Measurements from ENCODE around the gene PAPLN. TPM values are rescaled to one million over a fixed set of nuclear protein-coding genes. Genes with fewer than 3 reads are reported as not detected.
A peak's percentile ranks its signal among the peaks of the same experiment; 100 is the strongest.

PAPLN gene
- total and polyA plus RNA-seq, 9 of the 15 experiments (the other 6 are each of a cell fraction or from before 2014, with no cell fraction given): 0.43 to 3.5 (median 1.7) TPM

GRCh38 chr14:73267474-73267873 lies 30.2 kb downstream of the PAPLN start:
- H3K4me1 ChIP-seq (replicated peaks in 1 of 2; ENCODE audit: control insufficient read depth in 2 of 2, insufficient read depth in 2 of 2, low read length in 2 of 2): peaks cover 0 to 7% of the 10 kb centered on the region in 2 experiments; a peak in 2 of 5 replicates
- H3K9me1 ChIP-seq (ENCODE audit: control insufficient read depth, insufficient read depth, low read length): no peaks in the 10 kb centered on the region
- H3K4me3 ChIP-seq: no peak overlapping the region
- BruUV-seq (replicated peaks): no TSS peak
- in situ Hi-C loops (cut with MboI): no loop called here
- ATAC-seq (no peak), FAIRE-seq (no peak), DNase-seq (ENCODE audit: extremely low read depth in 1 of 4, low spot score in 3 of 4) (peak in 1 of 4 experiments; percentile 3)
- H3K27ac ChIP-seq (ENCODE audit: extremely low read depth, low read depth, low read length): no peak overlapping the region
- WGBS (ENCODE audit: insufficient coverage, low coverage, missing lambda C conversion rate): 67% methylated on average over 3 of the region's 6 CpGs
- H3K9ac ChIP-seq (ENCODE audit: insufficient read depth in 1 of 2, low read depth in 2 of 2, low read length in 2 of 2): no peak overlapping the region
- no peak overlapping the region for H3K4me2 ChIP-seq (ENCODE audit: insufficient read depth, low read length)
- H3K27me3 ChIP-seq (ENCODE audit: control insufficient read depth in 2 of 2, insufficient read depth in 2 of 2, low read length in 2 of 2): no peaks in the 10 kb centered on the region
- H3K79me2 ChIP-seq (ENCODE audit: control insufficient read depth, insufficient read depth, low read length): no peaks in the 10 kb centered on the region
- H4K20me1 ChIP-seq (replicated peaks; ENCODE audit: control insufficient read depth, insufficient read depth, low read length): no peaks in the 10 kb centered on the region
- no peak for TF ChIP-seq RBM39 (optimal IDR thresholded peaks at IDR 0.05; ENCODE audit: low read depth, low read length)
- 0 out of 2 replicates have a peak, but pooled peaks have one; percentile 24 for TF ChIP-seq POLR2G (IDR thresholded peaks at IDR 0.05; ENCODE audit: low read depth, low read length)
- TF ChIP-seq ZNF431 (CRISPR knock-in tag; IDR thresholded peaks at IDR 0.05): no peak
- TF ChIP-seq ZBTB9 (CRISPR knock-in tag; IDR thresholded peaks at IDR 0.05): no peak
- TF ChIP-seq GATAD2B (IDR thresholded peaks at IDR 0.05; ENCODE audit: borderline replicate concordance): no peak
- TF ChIP-seq TFAP4 (CRISPR knock-in tag; IDR thresholded peaks at IDR 0.05; ENCODE audit: borderline replicate concordance): no peak
- no peak for TF ChIP-seq ZNF263 (CRISPR knock-in tag; IDR thresholded peaks at IDR 0.05; ENCODE audit: borderline replicate concordance)
- TF ChIP-seq KLF6 (CRISPR knock-in tag; IDR thresholded peaks at IDR 0.05; ENCODE audit: borderline replicate concordance): no peak
- no peaks in the 10 kb centered on the region for H3K9me3 ChIP-seq (replicated peaks; ENCODE audit: control insufficient read depth, insufficient read depth, low read depth, low read length)
- ChIA-PET POLR2A (interaction anchor here (0.6 kb wide), 1 partner anchor 323 kb away, joined by 4 read pairs; no protein-coding TSS in a partner anchor), CTCF (ENCODE audit: low intra/inter-chr PET ratio) (no interaction called here)
- intact Hi-C loops (cut with micrococcal nuclease): no loop called here
- H3K36me3 ChIP-seq (ENCODE audit: control insufficient read depth, insufficient read depth, low read length): no peaks in the 10 kb centered on the region
- H2AFZ ChIP-seq (ENCODE audit: low read depth, low read length): no peak overlapping the region
